ENCODE data around the gene CNNM1.

The CNNM1 gene

DNA sequence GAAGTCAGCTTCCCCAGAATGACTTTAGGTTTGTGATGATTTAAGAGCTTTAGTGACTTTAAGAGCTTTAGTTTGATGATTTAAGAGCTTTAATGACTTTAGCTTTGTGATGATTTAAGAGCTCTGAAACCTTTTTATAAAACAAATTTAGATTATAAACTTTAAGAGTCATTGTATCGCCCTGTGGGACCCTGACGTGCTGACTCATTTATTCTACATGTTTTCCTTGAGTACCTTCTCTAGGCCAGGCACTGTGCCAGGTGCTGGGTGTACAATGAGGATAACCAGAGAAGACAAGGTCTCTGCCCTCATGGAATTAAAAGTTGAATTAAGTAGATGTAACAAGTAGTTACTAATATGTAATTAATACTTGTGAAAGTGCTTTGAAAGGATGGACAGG is 45.4 kb downstream of the CNNM1 start:
- DNase-seq (ENCODE audit: low read depth) = no peak

DNA sequence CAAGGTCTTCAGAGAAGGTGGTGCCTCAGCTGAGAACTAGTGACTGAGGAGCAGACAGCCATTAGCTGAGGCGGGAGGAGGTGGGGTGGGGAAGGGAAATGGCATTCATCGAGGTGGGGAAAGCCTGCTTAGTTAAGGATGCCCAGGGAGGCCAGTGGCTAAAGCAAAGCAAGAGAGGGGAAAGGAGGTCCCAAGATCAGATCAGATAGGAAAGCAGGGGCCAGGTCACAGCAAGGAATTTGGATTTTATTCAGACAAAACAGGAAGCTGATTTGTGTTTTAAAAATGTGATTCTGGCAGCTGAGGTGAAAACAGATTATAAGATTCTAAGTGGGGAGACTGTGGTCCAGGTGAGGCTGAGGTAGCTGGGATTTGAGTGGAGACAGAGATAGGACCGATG is 45.8 kb downstream of the CNNM1 start:
- no peak for DNase-seq (ENCODE audit: low read depth)

DNA sequence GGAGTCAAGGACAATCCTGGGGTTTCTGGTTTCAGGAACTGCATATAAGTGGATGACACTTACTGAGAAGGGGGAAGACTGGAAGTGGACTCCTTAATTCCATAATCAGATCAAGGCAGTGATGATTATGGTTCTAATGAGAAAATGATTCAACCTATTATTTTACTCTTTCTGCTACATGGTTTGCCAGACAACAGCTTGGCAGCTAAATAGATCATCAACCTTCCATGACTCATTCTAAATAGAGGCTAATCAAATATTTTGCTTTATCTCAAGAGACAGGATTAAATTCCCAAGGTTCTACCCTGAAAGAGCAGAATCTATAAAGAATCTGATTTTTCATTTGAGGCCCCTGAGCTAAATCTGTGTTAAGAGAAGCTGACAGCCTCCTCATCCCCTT is 46.3 kb downstream of the CNNM1 start:
- no peak for DNase-seq (ENCODE audit: low read depth)

- DNase-seq (ENCODE audit: low read depth) = no peak
These were observed 53.0 kb downstream of the CNNM1 start for GRCh38 chr10:99382176-99382575.

DNA sequence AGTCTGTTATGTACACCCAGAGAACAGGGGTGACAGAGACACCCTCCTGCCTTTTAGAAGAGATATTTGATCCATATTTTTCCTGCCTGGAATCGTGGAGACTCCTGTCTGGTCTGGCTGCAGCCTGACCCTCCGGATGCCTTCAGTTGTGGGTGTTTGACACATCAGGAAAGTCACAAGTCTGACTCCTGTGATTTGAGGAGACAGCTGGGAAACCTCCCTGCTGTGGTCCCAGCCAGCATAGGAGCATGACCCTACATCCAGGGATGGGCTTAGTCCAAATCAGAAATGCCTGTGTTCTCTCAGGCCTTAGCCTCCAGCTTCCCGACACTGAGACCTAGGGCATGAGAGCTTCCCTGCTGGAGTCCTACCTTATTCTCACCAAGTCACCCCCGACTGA is 57.9 kb downstream of the CNNM1 start:
- DNase-seq (ENCODE audit: low read depth) = no peak

DNA sequence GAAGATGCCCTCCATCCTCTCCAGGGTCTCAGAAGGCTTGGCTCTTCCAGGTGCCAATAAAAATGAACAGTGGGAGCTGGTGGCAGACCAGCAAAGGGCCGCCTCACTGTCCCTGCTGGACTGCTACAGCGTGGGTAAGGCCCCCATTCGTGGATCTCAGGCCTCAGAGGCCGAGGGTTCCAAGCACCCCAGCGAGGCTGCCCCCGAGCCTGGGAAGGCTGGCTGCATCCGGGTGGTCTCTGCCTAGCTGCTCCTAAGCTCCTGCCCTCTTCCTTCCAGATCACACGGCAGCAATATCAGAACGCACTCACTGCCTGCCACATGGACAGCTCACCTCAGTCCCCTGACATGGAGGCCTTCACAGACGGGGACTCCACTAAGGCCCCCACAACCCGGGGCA is 58.4 kb downstream of the CNNM1 start:
- DNase-seq (ENCODE audit: low read depth) = no peak

- no peak for DNase-seq (ENCODE audit: low read depth)
These were observed 60.7 kb downstream of the CNNM1 start for GRCh38 chr10:99389729-99390480.

DNA sequence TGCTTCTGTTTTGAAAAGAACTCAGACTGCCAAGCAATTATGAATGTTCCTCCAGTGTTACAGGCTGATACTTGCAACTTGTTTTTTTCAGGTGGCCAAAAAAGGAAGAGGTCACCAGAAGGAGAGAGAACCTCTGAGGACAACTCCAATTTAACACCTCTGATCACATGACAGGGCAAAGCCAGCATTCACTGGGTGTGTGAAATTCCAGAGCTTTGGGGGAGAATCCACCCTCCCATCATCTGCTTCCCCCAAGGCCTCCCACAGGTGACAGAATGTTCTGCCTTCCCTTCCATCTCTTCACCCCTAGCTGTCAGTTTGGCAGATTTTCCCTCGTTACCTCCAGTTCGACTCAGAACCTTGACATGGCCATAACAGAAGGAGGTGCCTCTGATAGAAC is 62.2 kb downstream of the CNNM1 start:
- no peak for DNase-seq (ENCODE audit: low read depth)

- no peak for DNase-seq (ENCODE audit: low read depth)
These were observed 63.9 kb downstream of the CNNM1 start for GRCh38 chr10:99393036-99393435.

DNA sequence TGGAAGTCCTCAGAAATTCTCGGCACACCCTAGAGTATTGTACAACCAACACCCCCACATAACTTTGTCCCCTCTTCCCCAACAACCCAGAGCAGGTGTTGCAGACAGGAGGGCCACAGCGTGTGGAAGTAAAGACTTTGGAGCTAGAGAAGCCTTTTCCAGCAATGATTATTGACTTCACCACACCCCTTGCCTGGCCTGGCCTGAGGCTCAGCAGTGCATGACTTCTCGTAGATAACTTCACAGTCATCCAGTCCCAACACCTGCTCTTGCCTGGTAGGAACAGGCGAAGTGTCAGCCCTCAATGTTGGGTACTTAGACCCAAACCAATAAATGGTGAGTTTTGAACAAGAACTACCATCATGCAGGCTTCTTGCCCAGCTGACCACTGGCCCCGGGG is 64.5 kb downstream of the CNNM1 start:
- DNase-seq (ENCODE audit: low read depth) = no peak

DNA sequence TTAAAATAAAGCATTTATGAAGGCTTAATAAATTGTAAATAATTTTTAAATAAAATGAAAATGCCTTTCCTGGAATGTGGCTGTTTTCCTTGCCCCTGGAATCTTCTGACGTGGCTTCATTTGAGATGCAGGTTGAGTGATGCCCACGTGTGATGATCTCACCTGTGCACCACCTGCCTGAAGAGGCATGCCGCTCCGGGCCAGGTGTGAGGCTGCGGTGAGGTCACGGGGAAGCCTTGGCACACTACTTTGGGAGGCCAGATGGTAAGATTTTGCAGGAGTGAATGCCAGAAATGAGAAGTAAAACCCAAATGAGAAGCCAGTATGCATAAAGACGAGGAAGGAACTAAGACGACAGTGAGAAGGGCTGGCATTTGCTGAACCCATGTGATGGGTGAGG is 65.1 kb downstream of the CNNM1 start:
- no peak for DNase-seq (ENCODE audit: low read depth)

DNA sequence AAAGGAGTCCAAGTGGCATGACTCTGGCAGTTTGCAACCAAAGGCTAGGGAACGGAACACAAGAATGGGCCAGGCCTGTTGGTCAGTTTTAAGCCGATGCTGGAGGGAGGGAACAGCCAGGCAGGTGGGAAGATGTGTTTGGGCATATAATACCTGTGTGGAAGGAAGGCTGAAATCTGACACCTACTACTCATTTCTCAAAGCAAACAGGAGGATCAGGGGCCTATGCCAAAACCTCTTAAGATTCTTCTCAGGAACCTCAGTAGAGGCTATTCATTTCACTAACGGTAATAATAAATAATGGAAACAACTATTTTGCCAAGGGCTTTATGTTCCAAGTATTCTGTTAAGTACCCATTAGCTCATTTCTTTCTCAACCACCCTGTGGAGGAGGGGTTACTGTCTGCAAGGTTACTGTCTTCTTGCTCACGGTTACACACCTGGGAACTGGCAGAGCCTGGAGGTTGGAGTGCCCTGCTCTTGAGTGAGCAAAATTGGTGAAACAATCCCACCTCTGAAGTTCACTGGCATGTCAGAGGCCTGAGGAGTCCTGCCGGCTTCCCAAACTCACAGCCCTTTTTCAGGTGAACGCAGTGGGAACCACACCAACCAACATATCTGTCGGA is 65.7 kb downstream of the CNNM1 start:
- no peak for DNase-seq (ENCODE audit: low read depth)

DNA sequence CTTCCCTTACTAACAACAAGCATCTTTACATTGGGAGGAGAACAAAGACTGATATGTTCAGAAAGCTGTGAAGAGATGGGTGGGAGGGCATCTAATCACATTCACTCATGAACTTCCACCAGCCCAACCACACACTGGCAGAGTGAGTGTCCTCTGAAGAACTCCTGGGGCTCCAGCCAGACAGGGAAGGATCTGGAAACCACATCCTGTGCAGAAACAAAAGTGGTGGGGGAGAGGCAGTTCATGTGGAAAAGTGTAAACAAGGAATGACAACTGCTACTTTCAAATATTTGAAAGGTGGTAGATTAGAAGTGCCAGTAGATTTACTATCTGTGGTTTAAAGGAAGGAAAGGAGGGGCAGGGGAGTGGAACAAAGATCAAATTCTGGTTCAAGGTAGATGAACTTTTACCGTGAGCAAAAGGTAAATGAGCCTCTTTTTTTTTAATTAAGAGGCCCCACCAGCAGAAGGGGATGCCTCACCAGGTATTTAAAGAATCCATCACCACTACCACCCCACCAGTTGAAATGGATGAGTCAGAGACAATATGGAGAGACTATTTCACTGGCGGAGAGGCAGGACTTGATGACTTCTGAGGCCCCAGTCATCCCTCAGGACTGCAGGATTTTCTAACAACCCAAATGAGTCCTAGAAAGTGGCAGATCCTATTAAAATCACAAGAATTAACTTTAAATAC is 66.7 kb downstream of the CNNM1 start:
- no peak for DNase-seq (ENCODE audit: low read depth)

DNA sequence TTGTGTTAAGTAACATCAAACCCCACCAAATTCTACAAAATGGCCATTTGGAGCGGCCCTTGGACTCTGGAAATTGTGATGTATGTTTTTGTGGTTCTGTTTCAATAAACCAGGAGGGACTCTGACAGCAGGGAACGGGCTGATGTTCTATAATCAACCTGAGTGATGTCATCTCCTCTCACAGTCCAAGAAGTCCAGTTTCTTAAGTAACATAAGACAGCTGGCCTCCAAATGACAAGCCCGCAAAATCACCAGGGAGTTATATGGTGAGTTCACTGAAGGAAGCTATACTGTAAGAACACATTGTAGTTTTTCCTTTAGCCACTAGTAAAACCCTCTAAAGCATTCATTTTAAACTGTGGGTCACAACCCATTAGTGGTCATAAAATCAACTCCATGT is 67.3 kb downstream of the CNNM1 start:
- DNase-seq (ENCODE audit: low read depth) = no peak

DNA sequence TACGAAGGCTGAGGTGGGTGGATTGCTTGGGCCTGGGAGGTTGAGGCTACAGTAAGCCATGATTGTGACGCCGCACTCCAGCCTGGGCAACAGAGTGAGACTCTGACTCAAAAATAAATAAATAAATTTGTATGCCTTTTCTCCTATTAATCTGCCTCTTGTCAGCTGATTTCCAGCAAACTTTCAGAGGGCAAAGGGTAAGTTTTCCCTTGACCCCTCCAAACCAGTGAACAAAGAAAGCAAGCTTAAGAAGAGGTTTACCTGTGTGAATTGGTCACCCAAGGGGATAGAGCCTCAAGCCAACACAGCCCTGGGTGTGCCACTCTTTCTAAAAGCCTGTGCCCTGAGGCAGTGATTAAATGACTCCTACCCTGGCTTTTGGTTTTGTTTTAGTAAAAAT is 70.5 kb downstream of the CNNM1 start:
- DNase-seq (ENCODE audit: low read depth) = no peak

DNA sequence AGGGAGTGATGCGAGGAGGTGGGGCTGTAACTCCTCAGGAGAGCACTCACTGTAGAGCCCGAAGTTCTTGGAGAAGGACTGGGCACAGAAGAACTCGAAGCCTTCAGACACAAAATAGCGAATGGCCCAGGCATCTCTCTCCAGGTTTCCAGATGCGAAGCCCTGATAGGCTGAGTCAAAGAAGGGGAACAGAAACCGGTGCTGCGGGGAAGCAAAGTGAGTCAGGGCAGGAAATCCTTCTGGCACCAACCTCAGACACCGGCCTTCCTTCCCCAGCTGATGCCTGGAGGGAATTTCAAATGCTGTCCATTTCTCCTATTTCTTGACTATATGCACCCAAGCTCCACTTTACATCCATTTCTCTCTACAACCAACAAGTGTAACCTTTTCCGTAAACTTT is 74.5 kb downstream of the CNNM1 start:
- no peak for DNase-seq (ENCODE audit: low read depth)

DNA sequence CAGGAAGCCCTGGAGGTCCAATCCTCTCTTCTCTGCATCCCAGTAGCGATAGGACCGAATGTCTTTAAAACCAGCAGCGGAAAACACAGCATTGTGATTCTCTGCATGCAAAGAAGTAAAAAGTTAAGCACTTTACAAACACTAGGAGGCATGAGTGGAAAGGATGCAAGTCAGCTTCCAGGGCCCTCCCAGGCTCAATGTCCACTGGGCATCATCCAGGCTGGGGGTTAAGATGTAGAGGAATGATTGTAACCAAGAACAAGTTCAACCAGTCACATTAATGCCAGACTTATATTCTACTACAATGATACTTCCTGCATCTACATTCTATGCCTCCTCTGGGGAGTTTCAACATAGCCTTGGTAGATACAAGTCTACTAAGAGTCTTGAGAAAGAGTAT is 77.0 kb downstream of the CNNM1 start:
- no peak for DNase-seq (ENCODE audit: low read depth)

- DNase-seq (ENCODE audit: low read depth) = no peak
These were observed 81.0 kb downstream of the CNNM1 start for GRCh38 chr10:99410146-99410545.

GRCh38 chr10:99410876-99411275 is 81.7 kb downstream of the CNNM1 start:
- DNase-seq (ENCODE audit: low read depth) = no peak

GRCh38 chr10:99411546-99411945 is 82.4 kb downstream of the CNNM1 start:
- no peak for DNase-seq (ENCODE audit: low read depth)

- DNase-seq (ENCODE audit: low read depth) = no peak
These were observed 82.9 kb downstream of the CNNM1 start for GRCh38 chr10:99412099-99412498.

DNA sequence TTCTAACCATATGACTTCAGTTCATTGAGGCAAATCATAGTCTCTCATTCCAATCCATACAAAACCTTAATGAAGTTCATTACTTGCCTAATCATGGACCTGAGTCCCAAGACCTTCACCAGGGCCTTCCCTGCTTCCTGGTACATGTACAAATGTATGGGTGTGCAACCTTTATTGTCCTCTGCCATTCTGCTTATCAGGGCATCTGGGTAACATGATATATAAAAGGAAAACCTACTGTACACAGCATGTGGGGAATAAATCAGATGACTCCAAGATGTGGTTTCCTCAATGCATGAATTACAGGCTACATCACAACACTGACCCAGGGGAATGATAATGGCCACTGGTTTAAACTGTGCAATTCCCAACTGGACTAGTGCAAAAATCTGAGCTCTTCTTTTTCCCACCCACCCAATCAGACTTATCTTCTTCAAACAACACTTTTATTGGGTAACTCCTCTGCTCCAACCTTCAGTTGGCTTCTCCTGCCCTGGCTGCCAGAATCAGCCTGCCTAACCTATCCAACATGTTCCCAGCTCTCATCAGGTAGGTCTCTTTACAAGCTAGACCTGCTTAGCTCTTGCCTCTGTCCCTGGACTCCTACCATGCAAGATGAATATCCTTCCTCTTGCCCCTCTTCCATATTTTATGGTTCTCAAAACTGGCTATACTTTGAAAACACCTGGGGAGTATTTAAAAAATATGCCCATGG is 89.9 kb downstream of the CNNM1 start:
- no peak for DNase-seq (ENCODE audit: low read depth)

GRCh38 chr10:99419688-99420087 is 90.5 kb downstream of the CNNM1 start:
- no peak for DNase-seq (ENCODE audit: low read depth)
